PC-3 (cell line): ENCODE results near the gene NACAD. TPM values are rescaled to one million over a fixed set of nuclear protein-coding genes. Genes with fewer than 3 reads are reported as not detected.
"Not testable (repeated sequence)": the region's sequence is repeated elsewhere in the genome, so short reads cannot be mapped to it uniquely, and the experiment has no call there.

ENCODE experiments used
- ATAC-seq: fragments of 200-7000 bp; cut with Tn5 transposase; 2 replicates; pipeline ENCODE4 v1.9.1; 2020; ENCODE audit warnings: mild to moderate bottlenecking, moderate library complexity
- BruUV-seq: library from RNA; stranded (reverse); fragments of 400-500 nt; replicated peaks from 2 replicates; lab custom pipeline; 2021; lab: Mats Ljungman, UMichigan
- CTCF ChIA-PET: fragments of 300-600 bp; sonication (Branson Sonifier 250); formaldehyde crosslinking; loops from one replicate; lab custom pipeline; 2022; ENCODE audit warnings: antibody characterized with exemption; lab: Charles Lee
- POLR2A ChIA-PET: fragments of 300-600 bp; sonication (Branson Sonifier 250); formaldehyde crosslinking; loops from one replicate; lab custom pipeline; 2022; ENCODE audit warnings: antibody characterized with exemption; ENCODE audit not compliant: unreplicated experiment; lab: Charles Lee
- DNase-seq: peaks from one replicate; pipeline ENCODE4 v3.0.0-alpha.2; 2015
- H2AFZ ChIP-seq: fragments of 300-600 bp; sonication (generic); 2 replicates; pipeline ENCODE4 v1.6.0; 2016; ENCODE audit warnings: antibody characterized with exemption, low read length
- H3F3A ChIP-seq: fragments of 300-600 bp; sonication (generic); one replicate; pipeline ENCODE4 v1.6.0; 2017; ENCODE audit warnings: antibody characterized with exemption, low read length, control low read depth, mild to moderate bottlenecking; ENCODE audit not compliant: unreplicated experiment
- H3K27ac ChIP-seq: fragments of 300-600 bp; sonication (generic); 2 replicates; pipeline ENCODE4 v1.5.1; 2016; ENCODE audit warnings: mild to moderate bottlenecking, low read length
- H3K27me3 ChIP-seq: fragments of 300-600 bp; sonication (generic); 2 replicates; pipeline ENCODE4 v1.6.1; 2016; ENCODE audit warnings: low read length, mixed read lengths
- H3K36me3 ChIP-seq: fragments of 300-600 bp; sonication (generic); 2 replicates; pipeline ENCODE4 v1.6.1; 2016; ENCODE audit warnings: low read depth, mixed run types, low read length, mixed read lengths
- H3K4me1 ChIP-seq: fragments of 300-600 bp; sonication (generic); 2 replicates; pipeline ENCODE4 v1.5.1; 2016; ENCODE audit warnings: low read length; ENCODE audit not compliant: insufficient read depth
- H3K4me2 ChIP-seq: fragments of 300-600 bp; sonication (generic); 2 replicates; pipeline ENCODE4 v1.6.0; 2016; ENCODE audit warnings: low read length
- H3K4me3 ChIP-seq: fragments of 300-600 bp; sonication (generic); 2 replicates; pipeline ENCODE4 v1.5.1; 2016; ENCODE audit warnings: mild to moderate bottlenecking, low read length, mixed read lengths
- H3K79me2 ChIP-seq: fragments of 300-600 bp; sonication (generic); 2 replicates; pipeline ENCODE4 v1.6.1; 2017; ENCODE audit warnings: low read length, mixed read lengths
- H3K9ac ChIP-seq: fragments of 300-600 bp; sonication (generic); 2 replicates; pipeline ENCODE4 v1.6.0; 2016; ENCODE audit warnings: mild to moderate bottlenecking, low read length
- H3K9me2 ChIP-seq: fragments of 300-600 bp; sonication (generic); replicated peaks from 2 replicates; pipeline ENCODE4 v1.6.1; 2016; ENCODE audit warnings: mixed run types, low read length, mixed read lengths
- H3K9me3 ChIP-seq: fragments of 300-600 bp; sonication (generic); 2 replicates; pipeline ENCODE4 v1.6.1; 2016; ENCODE audit warnings: low read length, mixed read lengths
- H4K20me1 ChIP-seq: fragments of 300-600 bp; sonication (generic); 2 replicates; pipeline ENCODE4 v1.6.1; 2016; ENCODE audit warnings: low read length, mixed read lengths
- CTCF ChIP-seq: fragments of 300-600 bp; sonication (generic); conservative IDR thresholded peaks from 2 replicates; pipeline ENCODE4 v1.5.1; 2017; ENCODE audit warnings: antibody characterized with exemption, low read depth, mild to moderate bottlenecking, low read length
- EZH2 ChIP-seq: fragments of 300-600 bp; sonication (generic); IDR thresholded peaks from one replicate; pipeline ENCODE4 v1.6.1; 2017; ENCODE audit warnings: antibody characterized with exemption, mild to moderate bottlenecking, low read length; ENCODE audit not compliant: unreplicated experiment
- EZH2phosphoT487 ChIP-seq: fragments of 300-600 bp; sonication (generic); IDR thresholded peaks from 2 replicates; pipeline ENCODE4 v1.6.1; 2018; ENCODE audit warnings: mild to moderate bottlenecking, antibody characterized with exemption, low read length, borderline replicate concordance
- intact Hi-C: fragments of 100-400 bp; cut with micrococcal nuclease; formaldehyde crosslinking; loops from 2 replicates; pipeline ENCODE4 v1.9.0; 2023
- total RNA-seq: library from RNA; depleted of rRNA; stranded (reverse); fragments of >200 nt; gene quantifications from 2 replicates; pipeline ENCODE4 v1.2.3, GENCODE V29; 2014

Gene NACAD
- total RNA-seq, 1 experiment from 2014 or later: 0.26 TPM

GRCh38 chr7:45114926-45115325, 26.2 kb upstream of the NACAD start:
- Histone ChIP-seq H2AFZ (no peak overlapping the region), H3F3A (no peaks in the 10 kb centered on the region), H3K4me3 (no peak overlapping the region), H3K4me2 (no peak overlapping the region), H3K27ac (no peak overlapping the region), H3K79me2 (peaks cover 16% of the 10 kb centered on the region), H3K9ac (no peak overlapping the region), H3K9me2 (no peaks in the 10 kb centered on the region), H3K9me3 (no peaks in the 10 kb centered on the region), H4K20me1 (0 out of 2 replicates have a peak, but pooled peaks cover 3% of the 10 kb centered on the region), H3K27me3 (no peaks in the 10 kb centered on the region), H3K36me3 (no peaks in the 10 kb centered on the region), H3K4me1 (peaks cover 13% of the 10 kb centered on the region)
- ChIA-PET CTCF (no interaction called here), POLR2A (interaction anchor here (0.6 kb wide), 1 partner anchor 769 kb away, joined by 4 read pairs; no protein-coding TSS in a partner anchor)
- intact Hi-C loops: no loop called here
- no TSS peak for BruUV-seq
- no peak for TF ChIP-seq CTCF
- TF ChIP-seq EZH2phosphoT487: no peak
- no peak for TF ChIP-seq EZH2
- DNase-seq (no peak), ATAC-seq (no peak)

GRCh38 chr7:45114257-45114656, 25.5 kb upstream of the NACAD start:
- POLR2A ChIA-PET, H3K27me3 ChIP-seq, H2AFZ ChIP-seq, H3K27ac ChIP-seq, H3K9me3 ChIP-seq, CTCF ChIA-PET, H3K9ac ChIP-seq, H4K20me1 ChIP-seq, H3K9me2 ChIP-seq, H3K36me3 ChIP-seq, intact Hi-C loops, ATAC-seq, BruUV-seq, H3F3A ChIP-seq, DNase-seq, H3K4me2 ChIP-seq, H3K4me3 ChIP-seq: not testable (repeated sequence)
- H3K4me1 ChIP-seq: peaks cover 17% of the 10 kb centered on the region
- H3K79me2 ChIP-seq: peaks cover 22% of the 10 kb centered on the region

GRCh38 chr7:45112648-45113047, 23.9 kb upstream of the NACAD start:
- ChIA-PET POLR2A (no interaction called here), CTCF (interaction anchor here (0.7 kb wide), 1 partner anchor 112 kb away, joined by 3 read pairs; no protein-coding TSS in a partner anchor)
- no peak overlapping the region; the same call in 1 of the 2 replicates for H3K9ac ChIP-seq
- ATAC-seq (no peak), DNase-seq (no peak)
- H3K4me1 ChIP-seq: peaks cover 30% of the 10 kb centered on the region
- H3K9me3 ChIP-seq: no peaks in the 10 kb centered on the region
- intact Hi-C loops: no loop called here
- no peaks in the 10 kb centered on the region for H3K27me3 ChIP-seq
- peaks cover 16% of the 10 kb centered on the region; the same call in 1 of the 2 replicates for H4K20me1 ChIP-seq
- no peak overlapping the region for H3K27ac ChIP-seq
- H3K4me3 ChIP-seq: peak overlapping the region; percentile 94; the same call in 1 of the 2 replicates
- H3K4me2 ChIP-seq: peak overlapping the region; percentile 75; the same call in 1 of the 2 replicates
- no TSS peak for BruUV-seq
- no peak overlapping the region for H2AFZ ChIP-seq
- no peaks in the 10 kb centered on the region for H3F3A ChIP-seq
- peaks cover 17% of the 10 kb centered on the region for H3K36me3 ChIP-seq
- H3K9me2 ChIP-seq: no peaks in the 10 kb centered on the region
- H3K79me2 ChIP-seq: peaks cover 39% of the 10 kb centered on the region
- TF ChIP-seq EZH2: no peak
- TF ChIP-seq EZH2phosphoT487: no peak
- TF ChIP-seq CTCF: no peak
